CD4-positive, alpha-beta T cell treated with Interleukin-17A for 1 hour (primary cell): ENCODE data around the gene S100A7A.
A peak's percentile ranks its signal among the peaks of the same experiment; 100 is the strongest.

Experiments used
- DNase-seq: peaks from one replicate; pipeline ENCODE4 v3.0.0-alpha.2; 2020

The S100A7A gene

DNA sequence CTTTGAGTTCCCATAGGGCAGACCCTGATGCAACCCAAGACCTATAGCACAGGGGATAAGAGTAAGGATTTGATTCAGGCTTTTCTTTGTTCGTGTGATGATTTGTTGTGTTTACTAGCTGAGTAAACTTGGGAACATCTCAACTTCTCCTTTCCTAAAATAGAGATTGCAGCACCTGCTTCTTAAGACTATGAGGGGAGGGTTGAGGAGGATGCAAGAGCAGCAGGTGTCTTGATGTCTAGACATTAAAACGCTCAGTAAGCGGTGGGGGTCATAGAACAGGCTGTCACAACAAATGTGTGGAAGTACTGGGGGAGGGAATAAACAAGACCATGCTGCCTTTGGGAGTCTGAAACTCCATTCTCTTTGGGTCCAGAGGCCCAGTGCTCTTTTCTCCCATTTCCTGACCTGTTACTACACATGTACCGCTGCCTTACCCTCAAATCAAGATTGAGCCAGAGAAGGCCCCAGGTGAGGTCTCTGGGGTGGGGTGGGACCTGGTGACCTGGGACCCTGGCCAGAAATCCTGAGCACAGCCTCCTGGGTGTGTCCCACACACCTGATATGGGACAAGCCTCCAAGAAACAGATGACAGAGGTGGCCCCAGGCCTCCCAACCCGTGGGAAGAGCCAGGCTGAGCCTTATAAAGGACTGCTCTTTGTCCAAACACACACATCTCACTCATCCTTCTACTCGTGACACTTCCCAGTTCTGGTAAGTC lies at the start of gene S100A7A:
S100A7A (plus strand) TSS at position 671 of the 721 bp plus-strand sequence. CDS start 1,563 bp downstream, outside the sequence.
- DNase-seq, result no peak

DNA sequence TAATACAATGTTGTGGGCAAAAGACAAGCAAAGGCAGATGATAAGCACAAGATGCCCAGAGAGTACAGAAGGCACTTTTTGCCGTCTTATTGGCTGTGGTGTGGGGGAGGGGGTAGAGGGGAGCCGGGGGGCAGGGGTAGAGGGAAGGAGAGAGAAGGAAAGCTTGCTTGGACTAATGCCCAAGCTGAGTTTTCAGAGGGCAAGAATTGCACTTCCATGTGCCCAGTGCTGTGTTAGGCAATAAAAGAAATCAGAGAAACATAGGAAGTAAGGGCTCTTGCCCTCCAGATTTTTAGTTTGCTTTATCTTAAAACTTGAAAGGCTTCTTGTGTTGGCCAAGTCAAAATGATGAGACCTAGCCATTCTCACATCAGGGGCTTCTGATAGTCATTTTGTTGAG lies 49.2 kb upstream of the S100A7A start:
- DNase-seq, result no peak

DNA sequence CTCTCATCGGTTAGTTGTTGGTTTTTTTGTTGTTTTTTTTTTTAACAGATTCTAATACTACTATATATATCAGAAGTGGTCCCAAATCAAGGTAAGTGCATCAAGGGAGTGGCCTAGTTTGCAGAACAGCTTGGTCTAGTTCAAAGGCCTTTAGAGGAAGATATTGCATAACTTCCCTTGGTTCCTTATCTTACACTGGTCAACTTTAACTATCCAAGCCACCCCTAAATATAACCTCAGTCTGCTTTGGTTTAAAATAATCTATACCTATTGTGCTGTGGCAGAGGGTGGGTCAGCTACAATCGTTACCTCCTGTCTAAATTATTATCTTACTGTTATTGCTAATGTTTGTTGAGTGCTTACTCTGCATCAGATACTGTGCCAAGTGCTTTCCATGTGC lies 47.8 kb upstream of the S100A7A start:
- DNase-seq, result no peak

DNA sequence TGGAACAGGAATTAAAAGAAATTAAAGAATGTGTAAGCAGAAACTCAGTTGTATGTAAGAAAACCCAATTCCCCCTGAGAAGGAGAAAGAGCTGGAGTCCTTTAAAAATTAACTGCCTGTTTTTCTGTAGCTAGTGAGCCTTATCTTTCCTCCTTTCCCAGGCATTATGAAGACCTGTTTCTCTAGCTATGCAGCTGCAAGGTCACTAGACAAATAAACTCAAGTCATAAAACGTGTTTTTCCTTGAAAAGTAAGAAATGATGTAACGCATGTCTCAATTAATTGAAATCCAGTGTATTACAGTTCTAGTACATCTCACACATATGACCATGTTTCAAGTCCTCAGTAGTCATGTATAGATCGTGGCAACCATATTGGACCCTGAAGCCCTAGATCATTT lies 46.2 kb upstream of the S100A7A start:
- DNase-seq, result no peak

DNA sequence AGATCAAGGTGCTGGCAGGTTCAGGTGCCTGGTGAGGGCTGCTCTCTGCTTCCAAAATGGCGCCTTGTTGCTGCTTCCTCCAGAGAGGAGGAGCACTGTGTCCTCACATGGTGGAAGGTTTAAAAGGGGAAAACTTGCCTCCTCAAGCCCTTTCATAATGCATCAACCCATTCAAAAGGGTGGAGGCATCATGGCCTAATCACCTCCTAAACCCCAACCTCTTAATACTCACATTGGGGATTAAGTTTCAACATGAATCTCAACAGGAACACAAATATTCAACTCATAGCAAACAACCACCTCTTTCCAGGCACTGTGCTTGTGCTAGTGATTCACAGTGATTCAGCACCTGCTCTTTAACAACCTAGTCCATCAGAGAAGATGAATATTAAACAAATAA lies 45.1 kb upstream of the S100A7A start:
- no peak for DNase-seq

DNA sequence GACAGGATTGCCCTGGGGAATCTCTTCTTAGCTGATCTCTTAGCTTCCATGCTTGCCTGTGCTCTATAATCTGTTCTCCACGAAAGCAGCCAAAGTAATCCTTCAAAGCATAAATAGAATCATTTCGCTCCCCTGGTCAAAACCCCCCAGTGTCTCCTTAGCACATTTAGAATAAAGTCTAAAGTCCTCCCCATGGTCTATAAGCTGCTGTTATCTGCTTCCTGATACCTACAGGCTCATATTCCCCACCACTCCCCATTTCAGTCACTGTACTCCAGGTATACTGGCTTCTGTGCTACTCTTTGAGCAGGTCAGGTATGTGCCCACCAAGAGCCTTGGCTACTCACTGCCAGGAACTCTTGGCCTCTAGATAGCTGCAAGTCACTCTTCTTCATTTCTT lies 43.7 kb upstream of the S100A7A start:
- no peak for DNase-seq

DNA sequence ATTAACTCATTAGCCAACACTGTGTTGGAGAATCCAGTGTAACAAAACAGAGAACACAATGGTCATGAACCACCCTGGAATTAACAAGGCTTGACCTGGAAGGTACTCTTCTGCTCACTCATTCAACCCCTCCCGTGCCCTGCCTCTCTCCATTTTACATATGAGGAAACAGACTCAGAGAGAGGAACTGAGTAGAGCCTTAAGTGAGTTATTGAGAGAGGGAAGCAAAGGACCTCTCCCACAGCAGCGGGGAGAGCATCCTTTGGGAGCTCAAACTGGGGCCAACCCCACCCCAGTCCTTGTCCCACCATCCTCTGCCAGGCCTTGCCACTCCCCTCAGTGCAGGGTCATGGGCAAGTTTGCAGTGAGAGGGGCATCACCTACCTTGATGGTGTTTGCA lies 42.2 kb upstream of the S100A7A start:
- DNase-seq, result no peak

DNA sequence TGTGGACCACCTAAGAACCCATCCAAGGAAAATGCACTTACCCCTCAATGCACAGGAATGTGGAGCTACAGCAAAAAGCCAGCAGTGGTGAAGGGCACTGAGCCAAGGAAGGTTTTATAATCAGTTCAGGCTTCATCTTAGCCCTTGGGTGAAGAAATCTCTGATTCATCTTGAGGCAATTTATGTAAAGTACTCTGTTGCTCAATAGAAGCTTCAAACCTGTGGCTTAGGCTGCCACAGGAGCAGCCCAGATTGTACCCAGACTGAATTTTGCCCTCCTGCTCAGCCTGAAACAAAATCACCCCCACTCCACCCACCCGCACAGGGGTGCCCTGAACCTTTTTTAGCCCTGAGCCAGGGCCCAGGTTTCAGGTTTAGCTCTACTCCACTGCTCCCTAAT lies 40.8 kb upstream of the S100A7A start, which contains the start of gene S100A12:
S100A12 (minus strand) TSS at position 111 of the 400 bp plus-strand sequence. CDS start 1,029 bp downstream, outside the sequence.
- no peak for DNase-seq

DNA sequence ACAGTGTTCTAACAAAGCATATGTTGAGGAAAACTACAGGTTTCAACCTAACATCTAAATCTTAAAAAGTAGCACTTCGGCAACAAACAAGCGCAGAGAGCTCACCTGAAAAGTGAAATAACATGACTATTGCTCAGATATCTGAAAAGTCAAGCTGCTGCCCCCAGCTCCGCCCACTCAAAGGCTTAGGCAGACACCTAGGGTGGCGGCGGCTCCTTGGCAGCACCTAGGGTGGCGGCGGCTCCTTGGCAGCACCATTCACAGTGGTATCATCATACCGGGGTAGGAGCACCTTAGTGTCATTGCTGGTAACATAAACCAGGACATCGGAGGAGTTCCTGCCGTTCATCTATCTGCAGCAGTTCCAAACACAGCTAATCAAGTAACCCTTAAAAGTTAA lies 36.7 kb upstream of the S100A7A start:
- no peak for DNase-seq

DNA sequence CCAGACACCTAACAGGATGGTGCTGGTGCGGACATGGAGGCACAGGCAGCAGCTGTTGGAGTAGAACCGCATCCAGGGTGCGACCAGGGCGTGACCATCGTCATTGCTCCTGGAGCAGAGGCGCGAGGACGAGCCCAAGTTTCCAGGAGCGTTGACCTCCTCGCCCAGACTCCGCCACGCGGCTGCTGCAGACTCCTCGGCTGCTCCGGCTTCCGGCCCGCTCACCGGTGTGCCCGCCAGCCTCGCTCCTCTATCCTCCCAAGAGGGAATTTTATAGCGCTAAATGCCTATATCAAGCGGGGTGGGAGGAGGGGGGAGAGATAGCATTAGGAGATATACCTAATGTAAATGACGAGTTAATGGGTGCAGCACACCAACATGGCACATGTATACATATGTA lies 35.6 kb upstream of the S100A7A start:
- DNase-seq, result no peak

DNA sequence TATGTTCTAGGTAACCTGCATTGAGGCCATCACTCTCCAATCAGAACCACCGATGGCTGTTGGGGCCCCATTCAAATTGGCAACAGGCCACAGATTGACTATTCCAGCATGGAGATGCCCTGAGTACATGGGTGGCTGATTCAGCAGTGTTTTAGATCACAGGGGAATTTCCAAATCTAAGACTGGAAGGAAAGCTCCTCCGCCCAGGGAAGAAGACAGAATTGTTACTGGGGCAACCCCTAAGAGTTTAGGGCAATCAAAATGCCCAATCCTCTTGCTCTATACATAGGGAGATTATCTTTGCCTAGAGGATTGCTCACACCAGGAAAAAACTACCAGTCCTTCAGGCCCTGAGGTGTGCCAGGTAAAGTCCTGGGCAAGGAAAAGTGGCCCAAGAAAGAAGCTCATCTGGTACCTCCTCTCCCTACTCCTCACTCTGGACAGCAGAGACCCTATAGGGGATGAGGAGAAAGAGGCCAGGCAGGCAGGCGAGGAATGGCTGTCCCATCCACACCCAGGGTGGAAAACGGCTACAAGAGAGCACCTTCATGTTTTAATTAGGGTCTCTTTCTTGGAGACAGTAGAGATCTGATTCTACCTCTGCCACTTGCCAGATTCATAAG lies 31.3 kb upstream of the S100A7A start:
- DNase-seq, result no peak

DNA sequence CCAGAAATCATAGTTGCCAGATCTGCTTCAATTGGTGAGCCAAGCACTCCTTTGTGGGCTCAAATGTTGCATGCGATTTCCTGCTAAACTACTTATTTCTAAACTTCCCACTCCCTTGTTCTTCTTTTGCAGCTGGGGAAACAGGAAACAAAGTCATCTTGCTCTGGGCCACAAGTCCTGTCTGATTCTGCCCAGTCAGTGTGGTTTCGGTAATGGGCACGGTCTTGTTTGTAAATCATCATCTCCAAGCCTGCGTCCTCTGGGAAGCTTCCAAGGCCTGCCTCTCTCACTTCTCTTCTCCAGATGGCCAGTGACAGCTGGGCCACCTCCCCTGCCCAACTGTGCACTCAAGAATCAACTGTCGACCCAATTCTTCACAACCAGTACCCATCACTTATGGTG lies 29.8 kb upstream of the S100A7A start:
- no peak for DNase-seq

DNA sequence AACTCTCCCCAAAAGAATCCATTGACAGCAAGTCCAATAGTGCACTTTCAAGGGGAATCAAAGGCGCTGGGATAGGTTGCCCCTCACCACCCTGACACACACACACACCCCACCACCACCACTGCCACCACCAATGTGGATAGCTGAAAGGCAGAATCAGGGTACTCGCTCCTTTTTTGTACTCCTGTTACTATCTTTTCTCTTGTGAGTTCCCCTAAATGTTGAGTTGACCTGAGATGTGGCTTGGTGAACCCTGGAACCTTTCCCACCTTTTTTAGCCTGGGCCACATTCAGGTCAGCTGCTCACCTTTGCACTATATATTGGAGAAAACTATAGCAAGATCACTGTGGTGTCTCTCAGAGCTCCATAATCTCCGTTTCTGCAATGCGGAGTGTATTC lies 29.3 kb upstream of the S100A7A start:
- DNase-seq, result no peak

DNA sequence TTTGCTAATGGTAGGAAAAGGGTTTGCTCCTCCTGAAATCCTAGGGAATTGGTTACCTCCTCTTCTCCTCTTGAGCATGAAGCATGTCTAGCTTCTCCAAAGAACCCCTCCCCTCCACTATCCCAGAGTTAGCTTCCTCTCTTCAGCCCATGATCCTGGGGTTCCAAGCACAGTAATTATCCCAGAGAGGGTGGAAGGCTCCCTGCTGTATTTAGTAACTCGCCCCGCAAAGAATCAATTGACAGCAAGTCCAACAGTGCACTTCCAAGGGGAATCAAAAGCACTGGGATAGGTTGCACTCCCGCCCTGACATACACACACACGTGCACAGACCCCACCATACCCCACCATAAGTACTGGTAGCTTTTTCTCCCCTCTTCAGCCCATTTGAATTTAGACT lies 28.5 kb upstream of the S100A7A start:
- no peak for DNase-seq

DNA sequence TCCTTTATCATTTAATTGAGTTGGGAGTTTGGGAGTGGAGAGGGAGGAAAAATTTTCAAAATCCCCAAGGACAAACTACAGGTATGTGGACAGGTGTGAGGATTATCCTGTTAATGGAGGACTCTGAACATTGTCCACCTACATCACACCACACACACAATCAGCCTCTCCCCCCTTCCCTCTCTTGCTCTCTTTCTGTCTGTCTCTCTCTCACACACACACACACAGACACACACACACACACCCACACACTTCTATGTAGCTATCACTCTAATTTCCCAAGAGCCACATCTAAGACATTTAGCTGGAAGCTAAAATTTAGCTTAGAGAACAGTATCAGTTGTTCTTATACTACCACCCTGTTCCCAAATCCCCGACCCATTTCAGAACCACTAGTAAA lies 26.9 kb upstream of the S100A7A start:
- no peak for DNase-seq

DNA sequence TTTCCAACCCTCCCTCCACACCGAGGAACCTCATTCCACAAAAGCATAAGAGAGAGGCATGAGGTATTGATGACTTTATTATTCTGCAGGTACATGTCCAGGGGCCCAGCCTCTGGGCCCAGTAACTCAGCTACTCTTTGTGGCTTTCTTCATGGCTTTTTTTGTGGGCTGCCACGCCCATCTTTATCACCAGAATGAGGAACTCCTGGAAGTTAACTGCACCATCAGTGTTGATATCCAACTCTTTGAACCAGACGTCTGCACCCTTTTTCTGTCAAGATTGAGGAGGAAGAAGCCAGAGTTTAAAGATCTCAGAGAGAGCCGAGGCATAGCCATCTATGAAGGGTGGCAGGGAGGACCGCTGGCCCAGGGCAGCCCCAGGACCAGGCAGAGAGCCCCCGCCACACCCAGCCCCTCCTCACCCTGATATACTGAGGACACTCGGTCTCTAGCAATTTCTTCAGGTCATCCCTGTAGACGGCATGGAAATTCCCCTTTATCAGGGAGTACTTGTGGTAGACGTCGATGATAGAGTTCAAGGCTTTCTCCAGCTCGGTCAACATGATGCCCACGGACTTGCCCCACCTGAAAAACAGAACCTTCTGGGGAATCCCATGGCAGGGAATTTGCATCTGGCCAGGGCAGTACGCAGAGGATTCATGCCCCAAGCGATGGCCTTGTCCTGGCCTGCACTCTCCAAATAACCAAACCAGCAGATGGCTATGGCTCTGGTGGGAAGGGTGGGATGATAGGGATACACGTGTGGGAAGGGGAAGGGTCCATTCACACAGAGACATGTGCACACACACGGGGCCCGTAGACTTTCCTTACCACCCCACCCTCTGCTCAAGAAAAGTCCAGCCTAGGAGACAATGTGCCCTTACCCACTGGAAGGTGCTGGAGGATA lies 26.1 kb upstream of the S100A7A start:
- DNase-seq, result no peak

DNA sequence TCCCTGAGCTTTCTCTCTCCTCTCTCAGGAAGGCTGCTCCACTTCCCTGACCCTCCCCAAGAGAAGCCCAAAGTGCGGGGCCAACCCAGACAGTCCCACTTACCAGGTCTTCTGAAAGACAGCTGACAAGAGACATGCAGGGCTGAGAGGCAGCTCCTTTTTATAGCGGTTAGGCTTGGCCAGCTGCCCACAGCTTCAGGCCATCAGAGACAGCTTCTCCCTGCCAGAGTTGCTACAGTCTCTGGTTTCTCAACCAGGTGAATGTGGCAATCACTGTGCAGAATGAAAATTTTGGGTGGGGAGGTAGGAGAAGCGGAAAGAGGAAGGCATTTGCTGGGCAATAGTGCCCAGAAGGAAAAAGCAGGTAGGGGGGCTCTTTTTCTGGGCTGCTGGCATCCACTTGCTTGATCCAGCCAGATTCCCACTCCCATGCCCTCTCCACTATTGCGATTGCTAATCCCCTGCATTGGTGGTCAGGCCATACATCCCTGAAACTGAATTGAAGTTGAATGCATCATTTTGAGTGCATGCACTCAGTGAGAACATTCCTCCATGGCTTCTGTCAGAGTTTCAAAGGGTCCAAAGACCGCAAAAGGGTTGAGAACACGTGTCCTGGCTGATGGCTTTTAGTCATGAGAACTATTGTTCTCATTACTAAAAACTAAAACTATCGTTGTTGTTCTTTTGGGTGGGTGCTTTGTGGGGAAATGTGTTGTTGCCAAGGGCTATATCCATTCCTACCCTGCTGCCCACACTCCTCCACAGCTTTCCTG lies 25.2 kb upstream of the S100A7A start, which contains the start of gene S100A8:
S100A8 (minus strand) TSS at position 136 of the 773 bp plus-strand sequence. CDS start 538 bp downstream, outside the sequence.
- peak; percentile 7 for DNase-seq

DNA sequence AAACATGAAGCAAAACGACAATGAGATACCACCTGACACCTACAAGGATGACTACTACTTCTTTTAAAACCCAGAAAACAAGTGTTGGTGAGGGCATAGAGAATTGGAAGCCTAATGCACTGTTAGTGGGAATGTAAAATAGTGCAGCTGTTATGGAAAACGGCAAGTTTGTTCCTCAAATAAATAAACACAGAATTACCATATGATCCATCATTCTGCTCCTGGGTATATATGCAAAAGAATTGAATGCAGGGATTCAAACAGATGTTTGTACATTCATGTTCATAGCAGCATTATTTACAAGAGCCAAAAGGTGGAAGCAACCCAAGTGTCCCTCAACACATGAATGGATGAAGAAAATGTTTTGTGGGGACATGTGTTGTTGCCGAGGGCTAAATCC lies 24.1 kb upstream of the S100A7A start:
- no peak for DNase-seq

DNA sequence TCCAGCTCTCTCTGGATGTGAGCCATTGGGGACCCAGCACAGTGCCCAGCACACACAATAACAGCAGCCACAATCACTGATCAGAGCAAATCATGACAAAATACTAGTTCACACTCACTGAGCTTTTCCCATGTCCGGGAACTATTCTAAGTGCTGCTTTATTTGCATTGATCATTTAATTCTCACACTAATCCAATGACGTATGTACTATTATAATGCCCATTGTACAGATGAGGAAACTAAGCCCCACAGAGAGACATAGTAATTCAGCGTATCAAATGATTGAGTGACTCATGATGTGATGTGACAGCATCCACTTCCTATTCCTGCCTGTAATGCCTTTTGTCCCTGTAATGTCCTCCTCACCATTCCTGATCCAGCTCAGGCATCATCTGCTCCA lies 23.5 kb upstream of the S100A7A start:
- no peak for DNase-seq

DNA sequence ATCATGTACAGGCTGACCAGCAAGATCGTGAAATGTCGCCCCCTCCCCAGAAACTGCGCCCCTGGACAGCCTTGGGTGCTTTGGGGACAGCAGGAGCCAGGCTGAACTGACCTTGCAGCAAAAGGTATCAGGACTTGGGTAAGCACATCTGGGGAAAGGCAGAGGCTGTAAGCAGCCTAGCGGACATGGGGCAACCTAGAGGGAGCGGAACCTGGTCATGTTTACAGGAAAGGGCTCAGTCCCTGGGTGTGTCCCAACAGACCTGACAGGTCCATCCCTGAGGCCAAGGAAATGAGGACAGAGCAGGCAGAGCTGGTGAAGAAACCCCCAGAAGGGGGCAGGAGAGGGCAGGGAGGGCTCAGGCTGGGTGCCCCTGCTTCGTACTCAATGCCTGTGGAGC lies 22.4 kb upstream of the S100A7A start:
- no peak for DNase-seq

DNA sequence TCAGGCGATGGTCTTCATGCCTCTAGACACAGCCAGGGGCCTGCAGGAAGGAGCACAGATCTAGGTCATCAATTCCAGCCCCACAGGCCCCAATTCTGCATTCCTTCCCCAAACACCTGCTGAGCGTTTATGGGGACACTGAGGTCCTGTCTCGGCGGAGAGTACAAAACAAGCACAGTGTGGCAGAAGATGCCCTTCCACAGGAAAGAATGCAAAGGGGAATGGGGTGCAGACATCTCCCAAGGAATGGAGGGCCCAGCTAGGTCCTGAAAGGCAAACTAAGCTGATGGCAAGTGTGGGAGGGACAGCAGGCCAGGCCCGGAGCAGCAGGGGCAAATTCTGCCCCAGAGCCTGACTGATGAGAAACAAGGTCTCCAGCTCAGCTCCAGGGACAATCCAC lies 21.9 kb upstream of the S100A7A start:
- no peak for DNase-seq

DNA sequence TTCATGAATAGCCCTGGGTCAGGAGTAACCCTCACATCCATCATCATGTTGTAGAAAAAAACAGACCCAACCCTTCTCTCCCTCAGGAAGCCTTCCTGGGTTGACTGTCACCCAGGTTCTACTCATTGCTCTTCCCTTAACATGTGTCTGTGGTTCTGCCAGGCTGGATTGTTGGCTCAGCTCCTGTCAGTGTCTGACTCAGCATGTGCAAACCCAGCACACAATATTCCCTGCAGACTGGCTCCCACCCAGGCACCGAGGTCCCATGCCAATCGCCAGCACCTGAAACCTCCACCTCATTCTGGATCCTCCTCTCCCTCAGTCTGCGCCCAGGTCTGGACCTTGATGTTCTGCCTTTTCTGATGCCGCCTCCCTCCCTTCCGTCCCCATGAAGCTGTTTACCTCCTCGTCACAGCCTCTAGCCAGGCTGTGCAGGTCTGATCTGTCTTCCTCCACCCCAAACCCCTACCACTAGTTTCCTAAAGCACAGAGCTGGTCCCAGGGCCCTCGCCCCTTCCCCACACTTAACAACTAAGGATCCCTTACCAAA lies 21.1 kb upstream of the S100A7A start:
- no peak for DNase-seq
